HEK293 (cell line): ENCODE measurements around the gene ZNF664.

Experiments used
- CTCF ChIA-PET: fragments of 350-600 bp; formaldehyde crosslinking; extraction: SDS; loops from one replicate; lab custom pipeline; 2021; ENCODE audit warnings: antibody characterized with exemption; lab: Yijun Ruan, JAX
- POLR2A ChIA-PET: fragments of 300-600 bp; formaldehyde crosslinking; extraction: SDS; loops from one replicate; lab custom pipeline; 2020; ENCODE audit warnings: antibody characterized with exemption, inconsistent platforms; lab: Yijun Ruan, JAX
- H3K27ac ChIP-seq: fragments of 200-500 bp; sonication (Bioruptor generic); 2 replicates; pipeline ENCODE4 v1.5.1; 2014; ENCODE audit warnings: low read depth, low read length, control low read depth, inconsistent platforms; ENCODE audit errors: extremely low read depth
- H3K36me3 ChIP-seq, 2 experiments: fragments of 200-500 bp in 1 of 2; sonication (Bioruptor generic) in 1 of 2; 1 replicate in 1 of 2; 2 replicates in 1 of 2; pipeline ENCODE4 v1.5.1; 2014 to 2017; ENCODE audit warnings: inconsistent platforms in 2 of 2, low read length in 2 of 2; ENCODE audit not compliant: control insufficient read depth in 2 of 2, insufficient read depth in 1 of 2
- H3K4me1 ChIP-seq: fragments of 200-500 bp; sonication (Bioruptor generic); 2 replicates; pipeline ENCODE4 v1.5.1; 2014; ENCODE audit warnings: mild to moderate bottlenecking, low read length, inconsistent platforms; ENCODE audit not compliant: control insufficient read depth, insufficient read depth
- H3K4me3 ChIP-seq: 2 replicates; pipeline ENCODE4 v1.5.1; 2011; ENCODE audit warnings: low read depth, mild to moderate bottlenecking, control low read depth, low read length, moderate library complexity
- H3K9me3 ChIP-seq: fragments of 200-500 bp; sonication (Bioruptor generic); 2 replicates; pipeline ENCODE4 v1.5.1; 2014; ENCODE audit warnings: low read depth, low read length, inconsistent platforms; ENCODE audit not compliant: control insufficient read depth, insufficient read depth
- ATF2 ChIP-seq: fragments of 450-650 bp; formaldehyde crosslinking; IDR thresholded peaks from 2 replicates; pipeline ENCODE4 v1.5.1; 2016; ENCODE audit warnings: missing biosample characterization, missing genetic modification characterization, low read depth
- EGR2 ChIP-seq: fragments of 450-650 bp; formaldehyde crosslinking; IDR thresholded peaks from 2 replicates; pipeline ENCODE4 v1.5.1; 2016; ENCODE audit warnings: low read depth, missing biosample characterization, missing genetic modification characterization
- HOXC10 ChIP-seq: sonication (generic); formaldehyde crosslinking; IDR thresholded peaks from 2 replicates; pipeline ENCODE4 v1.8.1; 2023; ENCODE audit warnings: mild to moderate bottlenecking, missing genetic modification reagents
- SP7 ChIP-seq: fragments of 450-650 bp; formaldehyde crosslinking; IDR thresholded peaks from 2 replicates; pipeline ENCODE4 v1.5.1; 2016; ENCODE audit warnings: missing biosample characterization, missing genetic modification characterization
- TRIM28 ChIP-seq: IDR thresholded peaks from 2 replicates; pipeline ENCODE4 v1.6.1; 2011; ENCODE audit warnings: low read length, control low read depth, borderline replicate concordance
- ZBTB17 ChIP-seq: fragments of 450-650 bp; formaldehyde crosslinking; IDR thresholded peaks from 2 replicates; pipeline ENCODE4 v1.5.1; 2016; ENCODE audit warnings: missing biosample characterization, missing genetic modification characterization
- ZEB2 ChIP-seq: fragments of 450-650 bp; formaldehyde crosslinking; IDR thresholded peaks from 2 replicates; pipeline ENCODE4 v1.5.1; 2016; ENCODE audit warnings: missing biosample characterization, missing genetic modification characterization
- ZFP37 ChIP-seq: fragments of 450-650 bp; formaldehyde crosslinking; IDR thresholded peaks from 2 replicates; pipeline ENCODE4 v1.5.1; 2016; ENCODE audit warnings: missing biosample characterization, missing genetic modification characterization
- ZIC2 ChIP-seq: fragments of 450-650 bp; formaldehyde crosslinking; IDR thresholded peaks from 2 replicates; pipeline ENCODE4 v1.5.1; 2016; ENCODE audit warnings: missing biosample characterization, missing genetic modification characterization
- ZNF132 ChIP-seq: fragments of 450-650 bp; formaldehyde crosslinking; IDR thresholded peaks from 2 replicates; pipeline ENCODE4 v1.5.1; 2017; ENCODE audit warnings: missing biosample characterization, missing genetic modification characterization, borderline replicate concordance
- ZNF148 ChIP-seq: fragments of 450-650 bp; formaldehyde crosslinking; IDR thresholded peaks from 2 replicates; pipeline ENCODE4 v1.5.0; 2017; ENCODE audit warnings: missing biosample characterization, missing genetic modification characterization, borderline replicate concordance
- ZNF16 ChIP-seq: fragments of 450-650 bp; formaldehyde crosslinking; IDR thresholded peaks from 2 replicates; pipeline ENCODE4 v1.5.1; 2016; ENCODE audit warnings: low read depth, missing biosample characterization, missing genetic modification characterization
- ZNF324 ChIP-seq: fragments of 450-650 bp; formaldehyde crosslinking; IDR thresholded peaks from 2 replicates; pipeline ENCODE4 v1.5.1; 2016; ENCODE audit warnings: missing biosample characterization, missing genetic modification characterization
- ZNF366 ChIP-seq: fragments of 450-650 bp; formaldehyde crosslinking; conservative IDR thresholded peaks from 2 replicates; pipeline ENCODE4 v1.5.1; 2016; ENCODE audit warnings: missing biosample characterization, missing genetic modification characterization
- ZNF544 ChIP-seq: fragments of 450-650 bp; formaldehyde crosslinking; IDR thresholded peaks from 2 replicates; pipeline ENCODE4 v1.5.0; 2017; ENCODE audit warnings: missing biosample characterization, missing genetic modification characterization
- ZNF555 ChIP-seq: fragments of 450-650 bp; formaldehyde crosslinking; conservative IDR thresholded peaks from 2 replicates; pipeline ENCODE4 v1.5.1; 2017; ENCODE audit warnings: missing biosample characterization, mild to moderate bottlenecking, missing genetic modification characterization, inconsistent platforms
- ZNF561 ChIP-seq: fragments of 450-650 bp; IDR thresholded peaks from 2 replicates; pipeline ENCODE4 v1.5.1; 2018; ENCODE audit warnings: missing biosample characterization, missing genetic modification characterization, borderline replicate concordance
- ZNF600 ChIP-seq: fragments of 450-650 bp; formaldehyde crosslinking; IDR thresholded peaks from 2 replicates; pipeline ENCODE4 v1.5.1; 2016; ENCODE audit warnings: missing biosample characterization, missing genetic modification characterization
- ZNF707 ChIP-seq: fragments of 450-650 bp; formaldehyde crosslinking; IDR thresholded peaks from 2 replicates; pipeline ENCODE4 v1.5.1; 2016; ENCODE audit warnings: missing biosample characterization, missing genetic modification characterization
- ZNF747 ChIP-seq: fragments of 450-650 bp; formaldehyde crosslinking; IDR thresholded peaks from 2 replicates; pipeline ENCODE4 v1.5.1; 2016; ENCODE audit warnings: missing biosample characterization, missing genetic modification characterization
- ZNF76 ChIP-seq: fragments of 450-650 bp; formaldehyde crosslinking; IDR thresholded peaks from 2 replicates; pipeline ENCODE4; 2016; ENCODE audit warnings: low read depth, missing biosample characterization, missing genetic modification characterization, borderline replicate concordance
- ZNF830 ChIP-seq: fragments of 450-650 bp; IDR thresholded peaks from 2 replicates; pipeline ENCODE4 v1.5.0; 2018; ENCODE audit warnings: missing biosample characterization, missing genetic modification characterization, low read depth, mild to moderate bottlenecking, moderate library complexity

The ZNF664 gene

GRCh38 chr12:123991372-123991951 lies 18.4 kb downstream of the ZNF664 start (continued):
- TF ChIP-seq ZNF544 (tag by site-specific recombination): no peak
- TF ChIP-seq ZNF76 (tag by site-specific recombination): no peak
- TF ChIP-seq ZNF366: peak; percentile 72
- TF ChIP-seq ZNF555 (tag by site-specific recombination): no peak
- TF ChIP-seq SP7: peak; percentile 74
- TF ChIP-seq ZNF132 (tag by site-specific recombination): no peak
- no peak for TF ChIP-seq ZNF830
- no peak for TF ChIP-seq EGR2 (tag by site-specific recombination)
- TF ChIP-seq ZNF324 (tag by site-specific recombination): no peak
- TF ChIP-seq ZNF16 (tag by site-specific recombination): no peak
- no peak for TF ChIP-seq HOXC10 (CRISPR knock-in tag)
- 0 out of 2 replicates have a peak, but pooled peaks have one; percentile 30 for TF ChIP-seq ZEB2
- no peak for TF ChIP-seq ZNF561 (tag by site-specific recombination)
- TF ChIP-seq ZFP37: no peak
- TF ChIP-seq ZBTB17: peak; percentile 66
- TF ChIP-seq ATF2 (tag by site-specific recombination): peak; percentile 45; the same call in 1 of the 2 replicates
- no peak for TF ChIP-seq ZNF707 (tag by site-specific recombination)
- peak; percentile 62; the same call in 1 of the 2 replicates for TF ChIP-seq ZNF600 (tag by site-specific recombination)
- TF ChIP-seq ZNF148: no peak
- TF ChIP-seq, all 188 proteins: peak for 13

- no peak overlapping the region for H3K27ac ChIP-seq
- POLR2A ChIA-PET: interaction anchor here (1.3 kb wide), 1 partner anchor 20 kb away, joined by 3 read pairs; the partner anchor contains the start of genes CCDC92 and ZNF664
- CTCF ChIA-PET: interaction anchor here (0.6 to 1.0 kb wide), 2 partner anchors 8 to 294 kb away, joined by 3 read pairs; no protein-coding TSS in a partner anchor
These were observed 19.3 kb downstream of the ZNF664 start for GRCh38 chr12:123992118-123992825.

More at GRCh38 chr12:123992118-123992825, 19.3 kb downstream of the ZNF664 start:
- H3K4me3 ChIP-seq: no peak overlapping the region
- H3K4me1 ChIP-seq: no peaks in the 10 kb centered on the region; the same call in 1 of the 2 replicates
- no peaks in the 10 kb centered on the region for H3K9me3 ChIP-seq
- TF ChIP-seq ZIC2 (peak; percentile 58; the same call in 1 of the 2 replicates), TRIM28 (no peak), ZNF747 (no peak)
- H3K36me3 ChIP-seq: peaks cover 18 to 68% of the 10 kb centered on the region in 2 experiments; a peak in 2 of 3 replicates
